IPS-20b (cell line): ENCODE results near the gene HOXA4.

Experiments
- H3K27ac ChIP-seq: one replicate; pipeline ENCODE4 v1.5.1; 2013; ENCODE audit warnings: low read length
- H3K27me3 ChIP-seq: 2 replicates; pipeline ENCODE4 v1.6.1; 2013; ENCODE audit warnings: mild to moderate bottlenecking, low read length, inconsistent platforms; ENCODE audit not compliant: insufficient read depth
- H3K36me3 ChIP-seq: 2 replicates; pipeline ENCODE4 v1.6.1; 2013; ENCODE audit warnings: low read depth, mild to moderate bottlenecking, inconsistent platforms, low read length, moderate library complexity; ENCODE audit not compliant: insufficient read depth
- H3K4me1 ChIP-seq: 2 replicates; pipeline ENCODE4 v1.6.1; 2013; ENCODE audit warnings: mild to moderate bottlenecking, control low read depth, inconsistent platforms, low read length, moderate library complexity; ENCODE audit not compliant: insufficient read depth
- H3K4me3 ChIP-seq: 2 replicates; pipeline ENCODE4 v1.5.1; 2013; ENCODE audit warnings: mild to moderate bottlenecking, low read length, inconsistent platforms
- H3K9ac ChIP-seq: 2 replicates; pipeline ENCODE4 v1.6.1; 2013; ENCODE audit warnings: low read depth, mild to moderate bottlenecking, inconsistent platforms, low read length, moderate library complexity
- H3K9me3 ChIP-seq: 2 replicates; pipeline ENCODE4 v1.6.1; 2013; ENCODE audit warnings: mild to moderate bottlenecking, low read depth, low read length, inconsistent platforms; ENCODE audit not compliant: insufficient read depth

Gene HOXA4

GRCh38 chr7:27147199-27148030 lies 16.9 kb upstream of the HOXA4 start, which contains the start of gene HOXA6:
HOXA6 (minus strand) TSS chr7:27147774; CDS start chr7:27147749, 25 bp downstream.
- peaks cover 9% of the 10 kb centered on the region; the same call in 1 of the 2 replicates for H3K9me3 ChIP-seq
- no peak within 1 kb of the TSS for H3K9ac ChIP-seq
- peaks cover 100% of the 10 kb centered on the region for H3K27me3 ChIP-seq
- H3K36me3 ChIP-seq: no peaks in the 10 kb centered on the region
- no peak within 1 kb of the TSS for H3K4me3 ChIP-seq
- H3K4me1 ChIP-seq: no peaks in the 10 kb centered on the region
- no peak within 1 kb of the TSS for H3K27ac ChIP-seq

DNA sequence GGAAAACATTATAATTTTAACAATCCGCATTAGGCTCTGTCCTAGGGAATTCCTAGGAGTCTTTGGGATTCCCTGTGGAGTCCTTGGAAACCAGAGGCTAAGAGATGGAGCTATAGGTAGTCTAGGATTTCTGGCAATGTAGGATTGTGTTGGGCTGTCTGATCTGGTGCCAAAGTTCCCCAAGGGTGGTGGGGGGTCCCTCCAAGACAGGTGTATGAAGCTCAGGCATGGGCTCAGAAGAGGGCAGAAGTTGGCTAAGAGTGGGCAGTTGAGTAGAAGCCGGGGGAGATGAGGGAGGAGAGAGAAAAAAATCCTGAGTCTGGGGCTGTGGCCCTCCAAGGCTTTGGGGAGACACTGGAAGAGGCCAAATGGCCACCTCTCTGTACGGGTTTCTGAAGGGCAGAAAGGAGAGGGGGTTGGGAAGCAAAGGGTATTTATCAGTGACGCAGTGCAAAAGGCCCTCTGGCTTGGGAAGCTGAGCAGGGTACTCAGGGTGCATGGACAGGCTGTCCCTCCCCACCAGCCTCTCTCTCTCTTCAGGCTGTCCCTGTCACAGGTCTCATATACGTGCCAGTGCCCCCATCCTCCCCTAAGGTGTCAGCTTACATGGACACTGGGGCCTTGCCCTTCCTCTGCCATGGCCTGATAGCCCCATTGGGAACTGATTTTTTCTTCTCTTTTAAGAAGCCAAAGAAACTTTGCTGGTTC lies 16.1 kb upstream of the HOXA4 start:
- peaks cover 100% of the 10 kb centered on the region for H3K27me3 ChIP-seq
- H3K27ac ChIP-seq: no peak overlapping the region
- no peaks in the 10 kb centered on the region for H3K4me1 ChIP-seq
- no peak overlapping the region for H3K4me3 ChIP-seq
- no peaks in the 10 kb centered on the region for H3K36me3 ChIP-seq
- no peak overlapping the region for H3K9ac ChIP-seq
- H3K9me3 ChIP-seq: peaks cover 11% of the 10 kb centered on the region; the same call in 1 of the 2 replicates

DNA sequence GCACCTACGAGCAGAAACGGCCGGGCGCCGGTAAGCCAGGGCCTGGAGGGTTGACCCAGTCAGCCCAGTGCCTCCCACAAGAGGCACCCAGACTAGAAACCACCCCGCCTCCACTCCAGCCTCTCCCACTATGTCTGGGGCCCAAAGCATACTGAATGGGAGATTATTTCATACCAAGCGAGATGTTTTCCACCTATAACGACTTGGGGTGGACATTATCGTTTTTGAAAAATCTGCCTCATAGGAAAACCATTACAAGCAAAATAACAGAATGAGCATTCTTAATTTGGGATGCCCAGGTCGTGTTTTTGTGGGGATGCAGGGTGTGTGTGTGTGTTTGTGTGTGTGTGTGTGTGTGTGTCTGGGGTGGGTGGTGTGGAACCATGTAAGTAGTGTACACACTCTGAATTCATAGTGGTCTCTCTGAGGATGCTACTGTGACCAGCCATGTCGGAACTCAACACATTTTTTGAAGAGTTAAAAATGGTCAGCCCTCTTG lies 15.4 kb upstream of the HOXA4 start:
- no peak overlapping the region for H3K9ac ChIP-seq
- no peaks in the 10 kb centered on the region for H3K4me1 ChIP-seq
- no peaks in the 10 kb centered on the region for H3K36me3 ChIP-seq
- H3K9me3 ChIP-seq: peaks cover 14% of the 10 kb centered on the region; the same call in 1 of the 2 replicates
- H3K27me3 ChIP-seq: peaks cover 100% of the 10 kb centered on the region
- no peak overlapping the region for H3K27ac ChIP-seq
- H3K4me3 ChIP-seq: no peak overlapping the region

GRCh38 chr7:27145165-27145913 lies 14.8 kb upstream of the HOXA4 start:
- Histone ChIP-seq H3K4me3 (no peak overlapping the region), H3K4me1 (no peaks in the 10 kb centered on the region), H3K27me3 (peaks cover 100% of the 10 kb centered on the region), H3K27ac (no peak overlapping the region), H3K36me3 (no peaks in the 10 kb centered on the region), H3K9ac (no peak overlapping the region), H3K9me3 (peaks cover 14% of the 10 kb centered on the region; the same call in 1 of the 2 replicates)

- Histone ChIP-seq H3K4me3 (no peak overlapping the region), H3K9ac (no peak overlapping the region), H3K27me3 (peaks cover 100% of the 10 kb centered on the region), H3K9me3 (peaks cover 14% of the 10 kb centered on the region; the same call in 1 of the 2 replicates), H3K4me1 (no peaks in the 10 kb centered on the region), H3K27ac (no peak overlapping the region), H3K36me3 (no peaks in the 10 kb centered on the region)
These were observed 14.2 kb upstream of the HOXA4 start for GRCh38 chr7:27144781-27145164.

GRCh38 chr7:27143950-27144780 lies 13.6 kb upstream of the HOXA4 start:
- no peak overlapping the region for H3K4me3 ChIP-seq
- no peak overlapping the region for H3K27ac ChIP-seq
- peaks cover 100% of the 10 kb centered on the region for H3K27me3 ChIP-seq
- no peaks in the 10 kb centered on the region for H3K36me3 ChIP-seq
- H3K9me3 ChIP-seq: peaks cover 14% of the 10 kb centered on the region; the same call in 1 of the 2 replicates
- H3K4me1 ChIP-seq: no peaks in the 10 kb centered on the region
- H3K9ac ChIP-seq: no peak overlapping the region

- peaks cover 100% of the 10 kb centered on the region for H3K27me3 ChIP-seq
- H3K9me3 ChIP-seq: peaks cover 14% of the 10 kb centered on the region; the same call in 1 of the 2 replicates
- no peak within 1 kb of the TSS for H3K27ac ChIP-seq
- no peaks in the 10 kb centered on the region for H3K36me3 ChIP-seq
- H3K9ac ChIP-seq: no peak within 1 kb of the TSS
- no peaks in the 10 kb centered on the region for H3K4me1 ChIP-seq
- peak within 1 kb of the TSS; percentile 66 for H3K4me3 ChIP-seq
These were observed 12.7 kb upstream of the HOXA4 start, which contains the start of gene HOXA5 for GRCh38 chr7:27143023-27143949. HOXA5 (minus strand) TSS chr7:27143681; CDS start chr7:27143607, 74 bp downstream.

- no peaks in the 10 kb centered on the region for H3K36me3 ChIP-seq
- peaks cover 100% of the 10 kb centered on the region for H3K27me3 ChIP-seq
- H3K9ac ChIP-seq: no peak overlapping the region
- peaks cover 14% of the 10 kb centered on the region; the same call in 1 of the 2 replicates for H3K9me3 ChIP-seq
- peak overlapping the region; percentile 66 for H3K4me3 ChIP-seq
- no peak overlapping the region for H3K27ac ChIP-seq
- H3K4me1 ChIP-seq: no peaks in the 10 kb centered on the region
These were observed 12.0 kb upstream of the HOXA4 start for GRCh38 chr7:27142580-27143022.

- H3K9me3 ChIP-seq: peaks cover 12% of the 10 kb centered on the region; the same call in 1 of the 2 replicates
- no peak overlapping the region for H3K9ac ChIP-seq
- no peak overlapping the region for H3K4me3 ChIP-seq
- H3K4me1 ChIP-seq: no peaks in the 10 kb centered on the region
- no peak overlapping the region for H3K27ac ChIP-seq
- H3K36me3 ChIP-seq: no peaks in the 10 kb centered on the region
- H3K27me3 ChIP-seq: peaks cover 100% of the 10 kb centered on the region
These were observed 11.5 kb upstream of the HOXA4 start for GRCh38 chr7:27141923-27142579.
